Measurements from ENCODE around the gene NRIP2.
"Not testable (repeated sequence)": the region's sequence is repeated elsewhere in the genome, so short reads cannot be mapped to it uniquely, and the experiment has no call there.

Gene NRIP2

DNA sequence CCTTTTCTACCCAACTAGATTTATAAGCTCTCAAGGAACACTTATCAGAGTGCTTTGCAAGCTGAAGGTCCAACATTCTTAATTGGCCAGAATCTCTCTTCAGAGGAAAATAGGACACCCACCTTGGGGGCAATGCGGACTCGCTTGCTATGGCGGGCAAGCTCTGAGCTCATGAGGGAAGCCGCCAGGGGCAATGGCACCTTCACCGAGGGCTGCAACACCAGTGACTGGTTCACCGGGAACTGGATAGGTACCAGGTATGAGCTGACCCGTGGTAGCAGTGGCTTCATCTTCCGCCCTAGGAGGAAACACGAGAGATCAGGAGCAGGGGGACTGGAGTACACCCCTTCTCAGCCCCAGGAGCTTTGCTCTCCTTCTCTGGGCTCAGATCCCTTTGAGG, 29.4 kb upstream of the NRIP2 start (continued):
- no peak for TF ChIP-seq ZNF565 (CRISPR knock-in tag; conservative IDR thresholded peaks at IDR 0.05; ENCODE audit: low read depth)
- TF ChIP-seq ARNTL (CRISPR knock-in tag; IDR thresholded peaks at IDR 0.05; ENCODE audit: borderline replicate concordance, low read depth) = no peak

DNA sequence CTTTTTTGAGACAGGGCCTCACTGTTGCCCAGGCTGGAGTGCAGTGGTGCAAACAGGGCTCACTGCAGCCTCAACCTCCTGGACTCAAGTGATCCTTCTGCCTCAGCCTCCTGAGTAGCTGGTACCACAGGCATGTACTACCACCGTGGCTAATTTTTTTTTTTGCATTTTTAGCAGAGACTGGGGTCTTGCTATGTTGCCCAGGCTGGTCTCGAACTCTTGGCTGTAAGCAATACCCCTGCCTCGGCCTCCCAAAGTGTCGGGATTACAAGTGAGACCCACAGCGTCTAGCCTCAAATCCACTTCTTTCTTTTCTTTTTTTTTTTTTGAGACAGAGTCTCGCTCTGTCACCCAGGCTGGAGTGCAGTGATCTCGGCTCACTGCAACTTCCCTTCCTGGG, 28.6 kb upstream of the NRIP2 start:
- ATAC-seq = not testable (repeated sequence)

DNA sequence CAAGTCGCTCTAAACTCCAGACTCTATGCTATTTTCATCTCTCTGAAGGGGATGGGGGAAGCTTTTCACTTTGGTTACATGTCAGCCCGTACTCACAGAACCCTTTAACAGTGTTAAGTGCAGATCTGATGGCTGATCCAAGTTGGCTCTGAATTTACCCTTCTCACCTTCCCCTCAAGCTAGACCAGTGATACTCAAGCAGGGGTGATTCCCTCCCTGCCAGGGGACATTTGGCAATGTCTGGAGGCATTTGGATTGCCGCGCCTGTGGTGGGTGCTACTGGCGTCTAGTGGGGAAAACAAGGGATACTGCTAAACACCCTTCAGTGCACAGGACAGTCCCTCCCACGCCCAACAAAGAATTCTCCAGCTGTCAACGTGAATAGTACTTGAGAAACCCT, 28.0 kb upstream of the NRIP2 start:
- ATAC-seq = no peak
- TF ChIP-seq, protein P1, sequence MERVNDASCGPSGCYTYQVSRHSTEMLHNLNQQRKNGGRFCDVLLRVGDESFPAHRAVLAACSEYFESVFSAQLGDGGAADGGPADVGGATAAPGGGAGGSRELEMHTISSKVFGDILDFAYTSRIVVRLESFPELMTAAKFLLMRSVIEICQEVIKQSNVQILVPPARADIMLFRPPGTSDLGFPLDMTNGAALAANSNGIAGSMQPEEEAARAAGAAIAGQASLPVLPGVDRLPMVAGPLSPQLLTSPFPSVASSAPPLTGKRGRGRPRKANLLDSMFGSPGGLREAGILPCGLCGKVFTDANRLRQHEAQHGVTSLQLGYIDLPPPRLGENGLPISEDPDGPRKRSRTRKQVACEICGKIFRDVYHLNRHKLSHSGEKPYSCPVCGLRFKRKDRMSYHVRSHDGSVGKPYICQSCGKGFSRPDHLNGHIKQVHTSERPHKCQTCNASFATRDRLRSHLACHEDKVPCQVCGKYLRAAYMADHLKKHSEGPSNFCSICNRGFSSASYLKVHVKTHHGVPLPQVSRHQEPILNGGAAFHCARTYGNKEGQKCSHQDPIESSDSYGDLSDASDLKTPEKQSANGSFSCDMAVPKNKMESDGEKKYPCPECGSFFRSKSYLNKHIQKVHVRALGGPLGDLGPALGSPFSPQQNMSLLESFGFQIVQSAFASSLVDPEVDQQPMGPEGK (CRISPR knock-in tag; IDR thresholded peaks at IDR 0.05; ENCODE audit: borderline replicate concordance) = no peak
- TF ChIP-seq ZNF565 (CRISPR knock-in tag; conservative IDR thresholded peaks at IDR 0.05; ENCODE audit: low read depth) (no peak), ZFP30 (CRISPR knock-in tag; IDR thresholded peaks at IDR 0.05) (no peak), ISL1 (CRISPR knock-in tag; IDR thresholded peaks at IDR 0.05) (no peak), TOX (CRISPR knock-in tag; IDR thresholded peaks at IDR 0.05; ENCODE audit: borderline replicate concordance) (no peak), OSR1 (CRISPR knock-in tag; IDR thresholded peaks at IDR 0.05) (no peak)

DNA sequence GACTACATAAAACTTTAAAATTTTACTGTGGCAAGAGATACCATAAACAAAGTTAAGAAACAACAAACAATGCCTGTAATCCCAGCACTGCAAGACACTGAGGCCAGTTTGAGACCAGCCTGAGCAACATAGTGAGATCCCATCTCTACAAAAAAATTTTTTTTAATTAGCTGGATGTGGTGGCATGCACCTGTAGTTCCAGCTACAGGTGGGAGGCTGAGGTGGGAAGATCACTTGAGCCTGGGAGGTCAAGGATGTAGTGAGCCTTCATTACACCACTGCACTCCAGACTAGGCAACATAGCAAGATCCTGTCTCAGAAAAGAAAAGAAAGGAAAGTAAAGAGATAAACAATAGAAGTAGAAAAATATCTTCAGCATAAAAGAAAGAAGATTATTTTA, 25.3 kb upstream of the NRIP2 start:
- TF ChIP-seq, protein P2, sequence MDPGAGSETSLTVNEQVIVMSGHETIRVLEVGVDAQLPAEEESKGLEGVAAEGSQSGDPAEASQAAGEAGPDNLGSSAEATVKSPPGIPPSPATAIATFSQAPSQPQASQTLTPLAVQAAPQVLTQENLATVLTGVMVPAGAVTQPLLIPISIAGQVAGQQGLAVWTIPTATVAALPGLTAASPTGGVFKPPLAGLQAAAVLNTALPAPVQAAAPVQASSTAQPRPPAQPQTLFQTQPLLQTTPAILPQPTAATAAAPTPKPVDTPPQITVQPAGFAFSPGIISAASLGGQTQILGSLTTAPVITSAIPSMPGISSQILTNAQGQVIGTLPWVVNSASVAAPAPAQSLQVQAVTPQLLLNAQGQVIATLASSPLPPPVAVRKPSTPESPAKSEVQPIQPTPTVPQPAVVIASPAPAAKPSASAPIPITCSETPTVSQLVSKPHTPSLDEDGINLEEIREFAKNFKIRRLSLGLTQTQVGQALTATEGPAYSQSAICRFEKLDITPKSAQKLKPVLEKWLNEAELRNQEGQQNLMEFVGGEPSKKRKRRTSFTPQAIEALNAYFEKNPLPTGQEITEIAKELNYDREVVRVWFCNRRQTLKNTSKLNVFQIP (CRISPR knock-in tag; IDR thresholded peaks at IDR 0.05; ENCODE audit: borderline replicate concordance, low read depth) = no peak
- no peak for TF ChIP-seq ZC3H10 (CRISPR knock-in tag; IDR thresholded peaks at IDR 0.05)
- no peak for TF ChIP-seq ISL1 (CRISPR knock-in tag; IDR thresholded peaks at IDR 0.05)
- TF ChIP-seq, protein P3, sequence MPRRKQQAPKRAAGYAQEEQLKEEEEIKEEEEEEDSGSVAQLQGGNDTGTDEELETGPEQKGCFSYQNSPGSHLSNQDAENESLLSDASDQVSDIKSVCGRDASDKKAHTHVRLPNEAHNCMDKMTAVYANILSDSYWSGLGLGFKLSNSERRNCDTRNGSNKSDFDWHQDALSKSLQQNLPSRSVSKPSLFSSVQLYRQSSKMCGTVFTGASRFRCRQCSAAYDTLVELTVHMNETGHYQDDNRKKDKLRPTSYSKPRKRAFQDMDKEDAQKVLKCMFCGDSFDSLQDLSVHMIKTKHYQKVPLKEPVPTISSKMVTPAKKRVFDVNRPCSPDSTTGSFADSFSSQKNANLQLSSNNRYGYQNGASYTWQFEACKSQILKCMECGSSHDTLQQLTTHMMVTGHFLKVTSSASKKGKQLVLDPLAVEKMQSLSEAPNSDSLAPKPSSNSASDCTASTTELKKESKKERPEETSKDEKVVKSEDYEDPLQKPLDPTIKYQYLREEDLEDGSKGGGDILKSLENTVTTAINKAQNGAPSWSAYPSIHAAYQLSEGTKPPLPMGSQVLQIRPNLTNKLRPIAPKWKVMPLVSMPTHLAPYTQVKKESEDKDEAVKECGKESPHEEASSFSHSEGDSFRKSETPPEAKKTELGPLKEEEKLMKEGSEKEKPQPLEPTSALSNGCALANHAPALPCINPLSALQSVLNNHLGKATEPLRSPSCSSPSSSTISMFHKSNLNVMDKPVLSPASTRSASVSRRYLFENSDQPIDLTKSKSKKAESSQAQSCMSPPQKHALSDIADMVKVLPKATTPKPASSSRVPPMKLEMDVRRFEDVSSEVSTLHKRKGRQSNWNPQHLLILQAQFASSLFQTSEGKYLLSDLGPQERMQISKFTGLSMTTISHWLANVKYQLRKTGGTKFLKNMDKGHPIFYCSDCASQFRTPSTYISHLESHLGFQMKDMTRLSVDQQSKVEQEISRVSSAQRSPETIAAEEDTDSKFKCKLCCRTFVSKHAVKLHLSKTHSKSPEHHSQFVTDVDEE (CRISPR knock-in tag; IDR thresholded peaks at IDR 0.05) = no peak
- TF ChIP-seq, protein P4, sequence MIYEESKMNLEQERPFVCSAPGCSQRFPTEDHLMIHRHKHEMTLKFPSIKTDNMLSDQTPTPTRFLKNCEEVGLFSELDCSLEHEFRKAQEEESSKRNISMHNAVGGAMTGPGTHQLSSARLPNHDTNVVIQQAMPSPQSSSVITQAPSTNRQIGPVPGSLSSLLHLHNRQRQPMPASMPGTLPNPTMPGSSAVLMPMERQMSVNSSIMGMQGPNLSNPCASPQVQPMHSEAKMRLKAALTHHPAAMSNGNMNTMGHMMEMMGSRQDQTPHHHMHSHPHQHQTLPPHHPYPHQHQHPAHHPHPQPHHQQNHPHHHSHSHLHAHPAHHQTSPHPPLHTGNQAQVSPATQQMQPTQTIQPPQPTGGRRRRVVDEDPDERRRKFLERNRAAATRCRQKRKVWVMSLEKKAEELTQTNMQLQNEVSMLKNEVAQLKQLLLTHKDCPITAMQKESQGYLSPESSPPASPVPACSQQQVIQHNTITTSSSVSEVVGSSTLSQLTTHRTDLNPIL (CRISPR knock-in tag; IDR thresholded peaks at IDR 0.05; ENCODE audit: low read depth) = no peak
- no peak for TF ChIP-seq TOX (CRISPR knock-in tag; IDR thresholded peaks at IDR 0.05; ENCODE audit: borderline replicate concordance)
- no peak for TF ChIP-seq PPARA (CRISPR knock-in tag; IDR thresholded peaks at IDR 0.05; ENCODE audit: borderline replicate concordance)
- no peak for TF ChIP-seq RARB (CRISPR knock-in tag; IDR thresholded peaks at IDR 0.05)
- TF ChIP-seq TCF4 (CRISPR knock-in tag; IDR thresholded peaks at IDR 0.05; ENCODE audit: borderline replicate concordance) = no peak
- no peak for TF ChIP-seq OSR1 (CRISPR knock-in tag; IDR thresholded peaks at IDR 0.05)
- ATAC-seq = no peak

DNA sequence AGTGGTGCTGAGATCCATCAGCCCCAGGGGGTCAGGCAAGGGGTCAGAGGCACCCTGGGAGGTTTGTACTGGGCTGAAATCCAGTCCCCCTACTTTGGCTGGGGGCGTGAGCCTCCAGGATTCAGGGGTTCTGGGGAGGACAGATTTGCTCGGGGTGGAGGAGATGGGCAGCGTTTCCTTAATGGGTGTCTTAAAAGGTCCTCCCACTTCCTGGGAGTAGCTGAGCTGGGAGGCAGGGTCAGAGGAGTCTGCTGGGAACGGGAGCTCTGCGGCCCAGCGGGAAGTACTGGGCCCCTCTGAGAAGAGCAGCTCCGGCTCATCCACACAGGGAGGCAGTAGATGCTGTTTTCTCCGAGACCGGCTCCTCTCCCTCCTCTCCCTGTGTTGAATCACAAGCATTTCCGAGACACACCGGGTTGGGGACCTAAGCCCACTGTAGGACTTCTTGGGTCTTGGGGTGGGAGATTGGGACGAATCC, 24.1 kb upstream of the NRIP2 start:
- TF ChIP-seq TCF4 (CRISPR knock-in tag; IDR thresholded peaks at IDR 0.05; ENCODE audit: borderline replicate concordance) = no peak
- TF ChIP-seq GLIS3 (CRISPR knock-in tag; IDR thresholded peaks at IDR 0.05) = no peak
- no peak for TF ChIP-seq ESRRG (CRISPR knock-in tag; IDR thresholded peaks at IDR 0.05)
- TF ChIP-seq, protein P2 (CRISPR knock-in tag; IDR thresholded peaks at IDR 0.05; ENCODE audit: borderline replicate concordance, low read depth) = no peak
- TF ChIP-seq, protein P5, sequence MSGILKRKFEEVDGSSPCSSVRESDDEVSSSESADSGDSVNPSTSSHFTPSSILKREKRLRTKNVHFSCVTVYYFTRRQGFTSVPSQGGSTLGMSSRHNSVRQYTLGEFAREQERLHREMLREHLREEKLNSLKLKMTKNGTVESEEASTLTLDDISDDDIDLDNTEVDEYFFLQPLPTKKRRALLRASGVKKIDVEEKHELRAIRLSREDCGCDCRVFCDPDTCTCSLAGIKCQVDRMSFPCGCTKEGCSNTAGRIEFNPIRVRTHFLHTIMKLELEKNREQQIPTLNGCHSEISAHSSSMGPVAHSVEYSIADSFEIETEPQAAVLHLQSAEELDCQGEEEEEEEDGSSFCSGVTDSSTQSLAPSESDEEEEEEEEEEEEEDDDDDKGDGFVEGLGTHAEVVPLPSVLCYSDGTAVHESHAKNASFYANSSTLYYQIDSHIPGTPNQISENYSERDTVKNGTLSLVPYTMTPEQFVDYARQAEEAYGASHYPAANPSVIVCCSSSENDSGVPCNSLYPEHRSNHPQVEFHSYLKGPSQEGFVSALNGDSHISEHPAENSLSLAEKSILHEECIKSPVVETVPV (CRISPR knock-in tag; IDR thresholded peaks at IDR 0.05) = no peak
- TF ChIP-seq CSDC2 (CRISPR knock-in tag; IDR thresholded peaks at IDR 0.05) = no peak
- TF ChIP-seq, protein P1 (CRISPR knock-in tag; IDR thresholded peaks at IDR 0.05; ENCODE audit: borderline replicate concordance) = no peak
- ATAC-seq = no peak
